SK-N-SH (cell line): ENCODE results near the gene INAFM2.

Experiments used
- CHD2 ChIP-seq: fragments of 150-350 bp; IDR thresholded peaks from 2 replicates; pipeline ENCODE4 v1.6.1; 2018; ENCODE audit warnings: low read length; ENCODE audit not compliant: partially characterized antibody
- EP300 ChIP-seq, 2 experiments: IDR thresholded peaks; 2 replicates each; pipeline versions ENCODE4 v1.4.0 to v1.6.1; 2012; ENCODE audit warnings: borderline replicate concordance in 1 of 2, low read depth in 1 of 2, low read length in 1 of 2
- EZH2phosphoT487 ChIP-seq: fragments of 200-600 bp; sonication (generic); IDR thresholded peaks from 2 replicates; pipeline ENCODE4 v1.6.1; 2017; ENCODE audit warnings: low read depth, mixed run types, mild to moderate bottlenecking, antibody characterized with exemption, moderate library complexity, borderline replicate concordance
- GATA2 ChIP-seq: sonication (generic); formaldehyde crosslinking; IDR thresholded peaks from 2 replicates; pipeline ENCODE4 v1.5.0; 2020; ENCODE audit warnings: mild to moderate bottlenecking, missing genetic modification reagents
- POLR2AphosphoS5 ChIP-seq: IDR thresholded peaks from 2 replicates; pipeline ENCODE4 v1.6.1; 2012; ENCODE audit warnings: low read depth, low read length
- RXRA ChIP-seq: IDR thresholded peaks from 2 replicates; pipeline ENCODE4 v1.4.0; 2012; ENCODE audit warnings: low read depth, mild to moderate bottlenecking, borderline replicate concordance
- TAF1 ChIP-seq: IDR thresholded peaks from 2 replicates; pipeline ENCODE4 v1.6.1; 2012; ENCODE audit warnings: low read depth, mild to moderate bottlenecking, low read length, moderate library complexity, borderline replicate concordance
- TCF12 ChIP-seq: IDR thresholded peaks from 2 replicates; pipeline ENCODE4 v1.4.0; 2012
- TF ChIP-seq, protein P1 (sequence below): fragments of 200-600 bp; sonication (generic); IDR thresholded peaks from 2 replicates; pipeline ENCODE4 v1.6.1; 2017; ENCODE audit warnings: antibody characterized with exemption, mild to moderate bottlenecking, moderate library complexity
- TF ChIP-seq, protein P2 (sequence below): IDR thresholded peaks from 2 replicates; pipeline ENCODE4 v1.6.1; 2012; ENCODE audit warnings: mild to moderate bottlenecking, low read depth, low read length, moderate library complexity

DNA sequence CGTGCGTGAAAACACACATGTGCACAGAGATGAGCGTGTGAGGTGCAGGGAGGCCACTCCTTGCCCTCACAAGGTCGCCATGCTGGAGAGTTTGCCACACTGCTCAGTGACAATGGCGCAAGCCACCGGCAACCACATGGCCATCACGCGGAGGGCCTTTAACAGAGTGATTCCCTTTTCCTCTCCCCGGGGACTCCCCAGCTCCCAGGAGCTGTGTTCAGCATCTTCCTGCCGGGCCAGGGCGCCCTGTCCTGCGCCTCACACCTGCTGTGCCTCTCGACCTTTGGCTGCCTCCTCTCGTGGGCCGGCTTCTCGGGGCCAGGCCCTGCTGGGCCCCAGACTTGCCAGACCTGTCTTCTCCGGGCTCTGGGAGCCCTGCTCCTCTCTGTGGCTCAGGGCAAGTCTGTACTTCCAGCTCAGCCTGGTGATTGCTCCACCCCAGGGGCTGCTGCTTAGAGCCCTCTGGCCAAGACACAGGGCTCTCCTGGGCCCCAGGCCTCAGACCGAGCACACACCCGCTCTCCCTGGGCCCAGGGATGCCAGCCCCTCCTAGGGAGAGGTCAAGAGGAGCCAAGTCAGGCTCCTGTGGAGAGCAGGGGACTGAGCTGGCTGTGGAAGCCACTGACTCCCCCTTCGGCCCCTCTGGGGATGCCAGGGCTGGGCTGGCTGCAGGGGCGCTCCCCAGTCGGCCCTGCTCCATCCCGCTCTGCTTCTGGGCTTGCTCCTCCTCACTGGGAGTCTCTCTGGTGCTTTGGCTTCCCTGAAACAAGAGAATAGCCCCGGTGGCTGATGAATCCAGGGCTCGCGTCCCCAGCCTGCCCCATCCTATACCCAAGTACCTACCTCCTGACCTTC is 11.7 kb downstream of the INAFM2 start:
- TF ChIP-seq CHD2 (no peak), EZH2phosphoT487 (no peak), TAF1 (no peak), POLR2AphosphoS5 (no peak), RXRA (no peak), GATA2 (CRISPR knock-in tag) (no peak), TCF12 (no peak), EP300 (IDR thresholded peaks at IDR 0.05; ENCODE audit: borderline replicate concordance in 1 of 2, low read depth in 1 of 2, low read length in 1 of 2) (no peak)
- TF ChIP-seq, protein P1, sequence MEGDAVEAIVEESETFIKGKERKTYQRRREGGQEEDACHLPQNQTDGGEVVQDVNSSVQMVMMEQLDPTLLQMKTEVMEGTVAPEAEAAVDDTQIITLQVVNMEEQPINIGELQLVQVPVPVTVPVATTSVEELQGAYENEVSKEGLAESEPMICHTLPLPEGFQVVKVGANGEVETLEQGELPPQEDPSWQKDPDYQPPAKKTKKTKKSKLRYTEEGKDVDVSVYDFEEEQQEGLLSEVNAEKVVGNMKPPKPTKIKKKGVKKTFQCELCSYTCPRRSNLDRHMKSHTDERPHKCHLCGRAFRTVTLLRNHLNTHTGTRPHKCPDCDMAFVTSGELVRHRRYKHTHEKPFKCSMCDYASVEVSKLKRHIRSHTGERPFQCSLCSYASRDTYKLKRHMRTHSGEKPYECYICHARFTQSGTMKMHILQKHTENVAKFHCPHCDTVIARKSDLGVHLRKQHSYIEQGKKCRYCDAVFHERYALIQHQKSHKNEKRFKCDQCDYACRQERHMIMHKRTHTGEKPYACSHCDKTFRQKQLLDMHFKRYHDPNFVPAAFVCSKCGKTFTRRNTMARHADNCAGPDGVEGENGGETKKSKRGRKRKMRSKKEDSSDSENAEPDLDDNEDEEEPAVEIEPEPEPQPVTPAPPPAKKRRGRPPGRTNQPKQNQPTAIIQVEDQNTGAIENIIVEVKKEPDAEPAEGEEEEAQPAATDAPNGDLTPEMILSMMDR = no peak
- TF ChIP-seq, protein P2, sequence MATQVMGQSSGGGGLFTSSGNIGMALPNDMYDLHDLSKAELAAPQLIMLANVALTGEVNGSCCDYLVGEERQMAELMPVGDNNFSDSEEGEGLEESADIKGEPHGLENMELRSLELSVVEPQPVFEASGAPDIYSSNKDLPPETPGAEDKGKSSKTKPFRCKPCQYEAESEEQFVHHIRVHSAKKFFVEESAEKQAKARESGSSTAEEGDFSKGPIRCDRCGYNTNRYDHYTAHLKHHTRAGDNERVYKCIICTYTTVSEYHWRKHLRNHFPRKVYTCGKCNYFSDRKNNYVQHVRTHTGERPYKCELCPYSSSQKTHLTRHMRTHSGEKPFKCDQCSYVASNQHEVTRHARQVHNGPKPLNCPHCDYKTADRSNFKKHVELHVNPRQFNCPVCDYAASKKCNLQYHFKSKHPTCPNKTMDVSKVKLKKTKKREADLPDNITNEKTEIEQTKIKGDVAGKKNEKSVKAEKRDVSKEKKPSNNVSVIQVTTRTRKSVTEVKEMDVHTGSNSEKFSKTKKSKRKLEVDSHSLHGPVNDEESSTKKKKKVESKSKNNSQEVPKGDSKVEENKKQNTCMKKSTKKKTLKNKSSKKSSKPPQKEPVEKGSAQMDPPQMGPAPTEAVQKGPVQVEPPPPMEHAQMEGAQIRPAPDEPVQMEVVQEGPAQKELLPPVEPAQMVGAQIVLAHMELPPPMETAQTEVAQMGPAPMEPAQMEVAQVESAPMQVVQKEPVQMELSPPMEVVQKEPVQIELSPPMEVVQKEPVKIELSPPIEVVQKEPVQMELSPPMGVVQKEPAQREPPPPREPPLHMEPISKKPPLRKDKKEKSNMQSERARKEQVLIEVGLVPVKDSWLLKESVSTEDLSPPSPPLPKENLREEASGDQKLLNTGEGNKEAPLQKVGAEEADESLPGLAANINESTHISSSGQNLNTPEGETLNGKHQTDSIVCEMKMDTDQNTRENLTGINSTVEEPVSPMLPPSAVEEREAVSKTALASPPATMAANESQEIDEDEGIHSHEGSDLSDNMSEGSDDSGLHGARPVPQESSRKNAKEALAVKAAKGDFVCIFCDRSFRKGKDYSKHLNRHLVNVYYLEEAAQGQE = no peak
